WTC11 (cell line): Measurements from ENCODE around the gene STAB2.

Source experiments
- PREB ChIP-seq: sonication (generic); formaldehyde crosslinking; IDR thresholded peaks from 2 replicates; pipeline ENCODE4 v1.8.1; 2022; ENCODE audit warnings: mild to moderate bottlenecking, missing genetic modification reagents, moderate library complexity, borderline replicate concordance
- TF ChIP-seq, protein P1 (sequence below): sonication (generic); formaldehyde crosslinking; IDR thresholded peaks from 2 replicates; pipeline ENCODE4 v1.8.0; 2022; ENCODE audit warnings: missing genetic modification reagents

GRCh38 chr12:103569278-103569677 lies 17.8 kb upstream of the STAB2 start:
- TF ChIP-seq, protein P1, sequence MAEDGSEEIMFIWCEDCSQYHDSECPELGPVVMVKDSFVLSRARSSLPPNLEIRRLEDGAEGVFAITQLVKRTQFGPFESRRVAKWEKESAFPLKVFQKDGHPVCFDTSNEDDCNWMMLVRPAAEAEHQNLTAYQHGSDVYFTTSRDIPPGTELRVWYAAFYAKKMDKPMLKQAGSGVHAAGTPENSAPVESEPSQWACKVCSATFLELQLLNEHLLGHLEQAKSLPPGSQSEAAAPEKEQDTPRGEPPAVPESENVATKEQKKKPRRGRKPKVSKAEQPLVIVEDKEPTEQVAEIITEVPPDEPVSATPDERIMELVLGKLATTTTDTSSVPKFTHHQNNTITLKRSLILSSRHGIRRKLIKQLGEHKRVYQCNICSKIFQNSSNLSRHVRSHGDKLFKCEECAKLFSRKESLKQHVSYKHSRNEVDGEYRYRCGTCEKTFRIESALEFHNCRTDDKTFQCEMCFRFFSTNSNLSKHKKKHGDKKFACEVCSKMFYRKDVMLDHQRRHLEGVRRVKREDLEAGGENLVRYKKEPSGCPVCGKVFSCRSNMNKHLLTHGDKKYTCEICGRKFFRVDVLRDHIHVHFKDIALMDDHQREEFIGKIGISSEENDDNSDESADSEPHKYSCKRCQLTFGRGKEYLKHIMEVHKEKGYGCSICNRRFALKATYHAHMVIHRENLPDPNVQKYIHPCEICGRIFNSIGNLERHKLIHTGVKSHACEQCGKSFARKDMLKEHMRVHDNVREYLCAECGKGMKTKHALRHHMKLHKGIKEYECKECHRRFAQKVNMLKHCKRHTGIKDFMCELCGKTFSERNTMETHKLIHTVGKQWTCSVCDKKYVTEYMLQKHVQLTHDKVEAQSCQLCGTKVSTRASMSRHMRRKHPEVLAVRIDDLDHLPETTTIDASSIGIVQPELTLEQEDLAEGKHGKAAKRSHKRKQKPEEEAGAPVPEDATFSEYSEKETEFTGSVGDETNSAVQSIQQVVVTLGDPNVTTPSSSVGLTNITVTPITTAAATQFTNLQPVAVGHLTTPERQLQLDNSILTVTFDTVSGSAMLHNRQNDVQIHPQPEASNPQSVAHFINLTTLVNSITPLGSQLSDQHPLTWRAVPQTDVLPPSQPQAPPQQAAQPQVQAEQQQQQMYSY (CRISPR knock-in tag): no peak
- TF ChIP-seq PREB (CRISPR knock-in tag): no peak
